T-helper 2 cell treated with Interferon-gamma antibody and Interleukin-4, amounts not matched to agents 5 μg/mL and 100 μg/mL, for 36 hours (primary cell): ENCODE results near the gene CCDC92.

Experiments used
- DNase-seq: peaks from one replicate; pipeline ENCODE4 v3.0.0; 2021; ENCODE audit warnings: low spot score
- H3K27ac Mint-ChIP-seq: one replicate; pipeline ENCODE4 v1.8.0; 2021; ENCODE audit warnings: mild to moderate bottlenecking, mixed read lengths
- H3K27me3 Mint-ChIP-seq: one replicate; pipeline ENCODE4 v1.8.0; 2021; ENCODE audit warnings: low read depth, mixed read lengths
- H3K36me3 Mint-ChIP-seq: one replicate; pipeline ENCODE4 v1.8.0; 2021; ENCODE audit warnings: low read depth, mixed read lengths
- H3K4me1 Mint-ChIP-seq: one replicate; pipeline ENCODE4 v1.8.0; 2021; ENCODE audit warnings: low read depth, mixed read lengths
- H3K4me3 Mint-ChIP-seq: one replicate; pipeline ENCODE4 v1.8.0; 2022; ENCODE audit warnings: mild to moderate bottlenecking, moderate library complexity, mixed read lengths
- H3K9me3 Mint-ChIP-seq: one replicate; pipeline ENCODE4 v1.8.0; 2021; ENCODE audit warnings: mixed read lengths

CCDC92 gene

GRCh38 chr12:123996581-123996980 lies 23.9 kb upstream of the CCDC92 start:
- Mint-ChIP-seq H3K36me3 (peaks cover 10% of the 10 kb centered on the region), H3K27me3 (no peaks in the 10 kb centered on the region), H3K9me3 (no peaks in the 10 kb centered on the region), H3K4me1 (peaks cover 30% of the 10 kb centered on the region), H3K27ac (no peak overlapping the region), H3K4me3 (no peak overlapping the region)
- DNase-seq: no peak

GRCh38 chr12:123995023-123995748 lies 22.6 kb upstream of the CCDC92 start:
- DNase-seq: no peak
- no peak overlapping the region for H3K27ac Mint-ChIP-seq
- H3K4me1 Mint-ChIP-seq: peaks cover 36% of the 10 kb centered on the region

DNA sequence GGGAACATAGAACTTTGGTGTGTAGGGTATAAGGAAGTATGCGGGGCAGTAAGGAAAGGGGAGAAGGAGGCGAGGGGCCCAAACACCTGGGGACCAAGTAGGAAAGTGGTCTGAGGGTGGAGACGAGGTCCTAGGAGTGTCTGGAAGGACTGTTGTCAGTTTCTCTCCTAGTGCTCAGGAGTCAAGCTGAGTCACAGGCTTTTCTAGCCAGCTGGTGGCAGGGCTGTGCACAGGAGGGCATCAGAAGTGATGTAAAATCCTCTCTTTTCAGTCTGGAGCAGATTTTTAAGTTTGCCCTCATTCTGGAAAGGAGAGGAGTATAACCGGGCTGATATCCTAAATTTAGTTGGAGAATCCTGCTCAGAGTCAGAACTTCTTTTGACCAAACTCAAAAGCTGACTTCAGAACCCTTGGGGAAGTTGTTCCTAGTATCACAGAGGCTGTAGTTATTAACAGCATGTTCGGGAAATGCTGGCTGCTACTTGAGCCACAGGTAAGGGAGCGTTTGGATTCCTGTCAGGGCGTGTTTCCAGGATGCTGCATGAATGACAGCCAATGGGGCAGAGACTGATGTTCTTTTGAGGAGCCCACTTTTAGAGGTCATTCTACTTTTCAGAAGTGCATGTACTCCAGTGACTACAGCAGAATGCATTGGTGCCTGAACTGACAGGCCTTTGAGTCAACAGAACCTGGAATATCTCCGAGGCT lies 19.6 kb upstream of the CCDC92 start:
- DNase-seq: no peak
- no peaks in the 10 kb centered on the region for H3K27me3 Mint-ChIP-seq
- peaks cover 29% of the 10 kb centered on the region for H3K4me1 Mint-ChIP-seq
- H3K27ac Mint-ChIP-seq: no peak overlapping the region
- H3K36me3 Mint-ChIP-seq: peaks cover 21% of the 10 kb centered on the region
- no peak overlapping the region for H3K4me3 Mint-ChIP-seq
- H3K9me3 Mint-ChIP-seq: no peaks in the 10 kb centered on the region

More at GRCh38 chr12:123995023-123995748, 22.6 kb upstream of the CCDC92 start:
- Mint-ChIP-seq H3K9me3 (no peaks in the 10 kb centered on the region), H3K36me3 (peaks cover 14% of the 10 kb centered on the region), H3K27me3 (no peaks in the 10 kb centered on the region), H3K4me3 (no peak overlapping the region)

- no peaks in the 10 kb centered on the region for H3K9me3 Mint-ChIP-seq
- H3K27me3 Mint-ChIP-seq: no peaks in the 10 kb centered on the region
- H3K4me1 Mint-ChIP-seq: peaks cover 23% of the 10 kb centered on the region
- H3K4me3 Mint-ChIP-seq: no peak overlapping the region
- DNase-seq: no peak
- H3K36me3 Mint-ChIP-seq: peaks cover 21% of the 10 kb centered on the region
- no peak overlapping the region for H3K27ac Mint-ChIP-seq
Measured at GRCh38 chr12:123991372-123991951, 18.8 kb upstream of the CCDC92 start.

DNA sequence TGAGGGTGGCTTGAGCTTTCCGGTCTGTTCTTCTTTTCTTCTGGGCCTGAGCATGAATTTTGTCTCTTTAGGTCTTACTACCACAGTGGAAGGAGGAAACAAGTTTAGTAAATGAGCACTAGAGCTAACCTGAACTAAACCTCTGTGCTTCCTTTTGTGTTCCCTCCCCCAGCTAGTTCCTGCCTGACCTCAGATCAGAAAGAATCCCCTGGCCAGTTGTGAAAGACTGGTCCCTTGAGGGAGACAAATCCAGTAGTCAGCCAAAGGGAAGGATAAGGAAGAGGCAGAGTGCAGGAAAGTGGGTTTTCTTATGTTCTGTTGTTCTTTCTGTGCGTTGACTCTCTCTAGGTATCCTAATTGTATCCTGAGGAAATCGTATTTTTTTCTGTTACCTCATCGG lies 17.9 kb upstream of the CCDC92 start:
- Mint-ChIP-seq H3K27ac (no peak overlapping the region), H3K27me3 (no peaks in the 10 kb centered on the region), H3K36me3 (peaks cover 20% of the 10 kb centered on the region), H3K9me3 (no peaks in the 10 kb centered on the region), H3K4me3 (no peak overlapping the region), H3K4me1 (peaks cover 14% of the 10 kb centered on the region)
- DNase-seq: no peak

DNA sequence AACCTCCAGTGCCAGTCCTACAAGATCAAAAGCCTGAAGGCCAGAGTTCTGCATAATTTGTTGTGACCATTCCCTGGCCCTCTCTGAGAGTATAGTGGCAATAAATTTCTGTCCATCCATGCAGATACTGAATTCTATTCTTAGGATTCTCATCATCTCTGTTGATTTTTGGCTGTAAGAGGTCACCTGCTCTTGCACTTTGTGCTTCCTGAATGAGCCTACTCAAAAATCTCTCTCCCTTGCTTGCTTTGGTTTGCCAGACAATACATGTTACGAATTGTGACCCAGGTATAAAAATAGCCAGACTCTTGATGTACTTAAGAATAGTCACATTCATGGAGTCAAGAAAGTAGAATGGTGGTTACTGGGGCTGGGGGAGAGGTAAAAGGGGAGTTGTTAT lies 17.1 kb upstream of the CCDC92 start:
- H3K9me3 Mint-ChIP-seq: no peaks in the 10 kb centered on the region
- no peak overlapping the region for H3K27ac Mint-ChIP-seq
- H3K4me3 Mint-ChIP-seq: no peak overlapping the region
- DNase-seq: no peak
- H3K27me3 Mint-ChIP-seq: no peaks in the 10 kb centered on the region
- H3K4me1 Mint-ChIP-seq: peaks cover 15% of the 10 kb centered on the region
- peaks cover 20% of the 10 kb centered on the region for H3K36me3 Mint-ChIP-seq

GRCh38 chr12:123989168-123989567 lies 16.5 kb upstream of the CCDC92 start:
- Mint-ChIP-seq H3K27me3 (no peaks in the 10 kb centered on the region), H3K27ac (no peak overlapping the region), H3K36me3 (peaks cover 20% of the 10 kb centered on the region), H3K4me3 (no peak overlapping the region), H3K9me3 (no peaks in the 10 kb centered on the region), H3K4me1 (peaks cover 15% of the 10 kb centered on the region)
- DNase-seq: no peak

GRCh38 chr12:123987022-123987421 lies 14.4 kb upstream of the CCDC92 start:
- no peaks in the 10 kb centered on the region for H3K27me3 Mint-ChIP-seq
- H3K4me3 Mint-ChIP-seq: no peak overlapping the region
- H3K4me1 Mint-ChIP-seq: peaks cover 16% of the 10 kb centered on the region
- no peak for DNase-seq
- peaks cover 16% of the 10 kb centered on the region for H3K36me3 Mint-ChIP-seq
- no peak overlapping the region for H3K27ac Mint-ChIP-seq
- H3K9me3 Mint-ChIP-seq: no peaks in the 10 kb centered on the region

- Mint-ChIP-seq H3K36me3 (peaks cover 16% of the 10 kb centered on the region), H3K4me3 (no peak overlapping the region), H3K9me3 (no peaks in the 10 kb centered on the region), H3K27me3 (no peaks in the 10 kb centered on the region), H3K4me1 (peaks cover 16% of the 10 kb centered on the region), H3K27ac (no peak overlapping the region)
- DNase-seq: no peak
Measured at GRCh38 chr12:123986374-123986965, 13.8 kb upstream of the CCDC92 start.

- no peak overlapping the region for H3K27ac Mint-ChIP-seq
- no peak for DNase-seq
- peaks cover 12% of the 10 kb centered on the region for H3K36me3 Mint-ChIP-seq
- H3K27me3 Mint-ChIP-seq: no peaks in the 10 kb centered on the region
- no peaks in the 10 kb centered on the region for H3K9me3 Mint-ChIP-seq
- peaks cover 11% of the 10 kb centered on the region for H3K4me1 Mint-ChIP-seq
- H3K4me3 Mint-ChIP-seq: no peak overlapping the region
Measured at GRCh38 chr12:123984903-123985302, 12.3 kb upstream of the CCDC92 start.

- no peak overlapping the region for H3K27ac Mint-ChIP-seq
- H3K4me3 Mint-ChIP-seq: no peak overlapping the region
- peaks cover 10% of the 10 kb centered on the region for H3K36me3 Mint-ChIP-seq
- H3K4me1 Mint-ChIP-seq: peaks cover 11% of the 10 kb centered on the region
- no peaks in the 10 kb centered on the region for H3K27me3 Mint-ChIP-seq
- H3K9me3 Mint-ChIP-seq: no peaks in the 10 kb centered on the region
- DNase-seq: peak; percentile 23
Measured at GRCh38 chr12:123983822-123984485, 11.3 kb upstream of the CCDC92 start.

- peaks cover 11% of the 10 kb centered on the region for H3K4me1 Mint-ChIP-seq
Measured at GRCh38 chr12:123982269-123982668, 9.6 kb upstream of the CCDC92 start.

DNA sequence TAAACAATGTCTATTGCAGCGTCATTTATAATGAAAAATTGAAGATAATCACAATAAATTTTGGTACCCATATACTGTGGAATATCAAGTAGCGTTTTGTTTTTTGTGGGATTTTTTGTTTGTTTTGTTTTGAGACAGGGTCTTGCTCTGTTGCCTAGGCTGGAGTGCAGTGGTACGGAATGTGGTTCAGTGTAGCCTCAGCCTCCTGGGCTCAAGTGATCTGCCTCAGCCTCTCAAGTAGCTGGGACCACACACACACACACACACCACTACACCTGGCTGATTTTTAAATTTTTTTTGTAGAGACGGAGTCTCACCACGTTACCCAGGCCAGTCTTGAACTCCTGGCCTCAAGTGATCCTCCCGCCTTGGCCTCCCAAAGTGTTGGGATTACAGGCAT lies 6.9 kb upstream of the CCDC92 start:
- H3K4me1 Mint-ChIP-seq: peaks cover 9% of the 10 kb centered on the region
- no peak overlapping the region for H3K4me3 Mint-ChIP-seq
- H3K9me3 Mint-ChIP-seq: no peaks in the 10 kb centered on the region
- H3K27me3 Mint-ChIP-seq: no peaks in the 10 kb centered on the region
- H3K36me3 Mint-ChIP-seq: peaks cover 12% of the 10 kb centered on the region
- H3K27ac Mint-ChIP-seq: no peak overlapping the region
- DNase-seq: no peak

More at GRCh38 chr12:123982269-123982668, 9.6 kb upstream of the CCDC92 start:
- Mint-ChIP-seq H3K27ac (no peak overlapping the region), H3K36me3 (peaks cover 2% of the 10 kb centered on the region), H3K4me3 (no peak overlapping the region), H3K27me3 (no peaks in the 10 kb centered on the region), H3K9me3 (no peaks in the 10 kb centered on the region)
- DNase-seq: no peak
